ENCODE results near the gene ANKRD29.

GRCh38 chr18:23641937-23642666, 20.6 kb downstream of the ANKRD29 start:
- no peak for TF ChIP-seq CTCF (conservative IDR thresholded peaks at IDR 0.05)
- TF ChIP-seq ZFX (IDR thresholded peaks at IDR 0.05) = no peak

Data from C4-2B (cell line).